HG02610 (cell line): ENCODE measurements around the gene NCAPH2.

Experiments used
- ATAC-seq: cut with Tn5 transposase; IDR thresholded peaks from one replicate; pipeline ENCODE4 v1.9.1; 2021; ENCODE audit warnings: mild to moderate bottlenecking, moderate library complexity; ENCODE audit not compliant: unreplicated experiment

NCAPH2 gene

GRCh38 chr22:50569896-50570535, 62.0 kb downstream of the NCAPH2 start:
- no peak for ATAC-seq

- ATAC-seq, result no peak
Observed at GRCh38 chr22:50570861-50571260, 62.8 kb downstream of the NCAPH2 start.

- no peak for ATAC-seq
Observed at GRCh38 chr22:50571264-50572175, 63.5 kb downstream of the NCAPH2 start.

GRCh38 chr22:50572965-50573364, 64.9 kb downstream of the NCAPH2 start:
- ATAC-seq, result no peak

GRCh38 chr22:50573491-50574382, 65.7 kb downstream of the NCAPH2 start:
- ATAC-seq, result no peak

GRCh38 chr22:50574383-50574755, 66.3 kb downstream of the NCAPH2 start:
- ATAC-seq, result no peak
